A549 (cell line): ENCODE results near the gene MAJIN.

Experiments used
- CTCF ChIP-seq: fragments of >200 bp; sonication (Bioruptor Twin); formaldehyde crosslinking; IDR thresholded peaks from 3 replicates; pipeline ENCODE4 v1.5.1; 2016
- ELK1 ChIP-seq: fragments of 150-350 bp; IDR thresholded peaks from 2 replicates; pipeline ENCODE4 v1.6.1; 2014; ENCODE audit warnings: low read depth, mild to moderate bottlenecking, low read length
- FOXS1 ChIP-seq: fragments of 250-450 bp; sonication (Bioruptor Pico); IDR thresholded peaks from 2 replicates; pipeline ENCODE4 v1.5.0; 2020; ENCODE audit warnings: mild to moderate bottlenecking, moderate library complexity
- MAX ChIP-seq: IDR thresholded peaks from 2 replicates; pipeline ENCODE4 v1.6.1; 2012
- MAZ ChIP-seq: fragments of 150-350 bp; IDR thresholded peaks from 2 replicates; pipeline ENCODE4 v1.6.1; 2014; ENCODE audit warnings: antibody characterized with exemption, low read depth, low read length, borderline replicate concordance
- MYC ChIP-seq: IDR thresholded peaks from 2 replicates; pipeline ENCODE4 v1.6.1; 2012; ENCODE audit warnings: mild to moderate bottlenecking, inconsistent platforms, low read length, improper control_type of control experiment, borderline replicate concordance
- NFE2L2 ChIP-seq: fragments of 150-350 bp; conservative IDR thresholded peaks from 2 replicates; pipeline ENCODE4 v1.6.1; 2014; ENCODE audit warnings: low read length
- NPAS2 ChIP-seq: fragments of 250-450 bp; sonication (Bioruptor Pico); IDR thresholded peaks from 2 replicates; pipeline ENCODE4 v1.8.0; 2022; ENCODE audit warnings: mild to moderate bottlenecking, moderate library complexity, borderline replicate concordance
- PHF8 ChIP-seq: fragments of 200-600 bp; sonication (generic); IDR thresholded peaks from 2 replicates; pipeline ENCODE4 v1.6.1; 2016; ENCODE audit warnings: low read depth, mild to moderate bottlenecking, antibody characterized with exemption, moderate library complexity, borderline replicate concordance
- POLR2A ChIP-seq: IDR thresholded peaks from 2 replicates; pipeline ENCODE4 v1.6.1; 2012; ENCODE audit warnings: mild to moderate bottlenecking, low read length
- POLR2AphosphoS2 ChIP-seq: conservative IDR thresholded peaks from 2 replicates; pipeline ENCODE4 v1.6.1; 2012; ENCODE audit warnings: low read length, improper control_type of control experiment, inconsistent platforms
- RAD21 ChIP-seq, 2 experiments: fragments of >200 bp in 1 of 2; sonication (Bioruptor Twin) in 1 of 2; formaldehyde crosslinking in 1 of 2; IDR thresholded peaks in 1 of 2; conservative IDR thresholded peaks in 1 of 2; 2 replicates in 1 of 2; 3 replicates in 1 of 2; pipeline ENCODE4 v1.6.1; 2012 to 2018; ENCODE audit warnings: inconsistent platforms in 1 of 2
- RCOR1 ChIP-seq: fragments of 150-350 bp; IDR thresholded peaks from 2 replicates; pipeline ENCODE4 v1.6.1; 2014; ENCODE audit warnings: antibody characterized with exemption, low read length, low read depth
- REST ChIP-seq: fragments of 200-600 bp; sonication (generic); IDR thresholded peaks from 2 replicates; pipeline ENCODE4 v1.6.1; 2016; ENCODE audit warnings: antibody characterized with exemption, mild to moderate bottlenecking, moderate library complexity

GRCh38 chr11:64951529-64951928 lies 20.4 kb downstream of the MAJIN start:
- TF ChIP-seq PHF8 (no peak), CTCF (no peak), RAD21 (conservative IDR thresholded peaks at IDR 0.05 in 1 of 2, IDR thresholded peaks at IDR 0.05 in 1 of 2) (no peak), POLR2A (no peak), NPAS2 (CRISPR knock-in tag) (no peak), REST (no peak), ELK1 (no peak), MAZ (no peak), POLR2AphosphoS2 (no peak), FOXS1 (no peak), RCOR1 (no peak), NFE2L2 (no peak), MAX (no peak), MYC (no peak)
